GM18870 (cell line): ENCODE results near the gene CXCL11.
"Not testable (repeated sequence)": the region's sequence is repeated elsewhere in the genome, so short reads cannot be mapped to it uniquely, and the experiment has no call there.

Experiments used
- ATAC-seq: cut with Tn5 transposase; IDR thresholded peaks from one replicate; pipeline ENCODE4 v1.9.1; 2021; ENCODE audit warnings: moderate library complexity; ENCODE audit not compliant: unreplicated experiment

CXCL11 gene

DNA sequence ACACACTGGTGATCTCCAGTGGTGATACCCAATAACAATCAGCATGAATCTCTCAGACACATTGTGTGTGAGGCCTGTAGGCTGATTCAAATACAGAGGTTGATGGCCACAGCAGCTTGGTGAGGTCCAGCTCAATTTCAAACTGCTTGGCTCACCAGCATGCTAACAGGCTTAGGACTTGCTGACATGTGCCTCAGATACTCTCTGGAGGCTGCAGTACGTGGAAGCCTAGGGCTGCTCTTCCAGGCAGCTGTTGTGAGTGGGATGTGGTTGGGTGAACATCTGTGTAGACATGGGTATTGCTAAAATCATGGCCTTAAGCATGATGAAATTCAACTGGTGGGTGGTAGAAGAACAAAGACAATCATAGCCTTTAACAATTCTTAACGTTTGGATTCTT lies 32.8 kb downstream of the CXCL11 start:
- ATAC-seq = no peak

DNA sequence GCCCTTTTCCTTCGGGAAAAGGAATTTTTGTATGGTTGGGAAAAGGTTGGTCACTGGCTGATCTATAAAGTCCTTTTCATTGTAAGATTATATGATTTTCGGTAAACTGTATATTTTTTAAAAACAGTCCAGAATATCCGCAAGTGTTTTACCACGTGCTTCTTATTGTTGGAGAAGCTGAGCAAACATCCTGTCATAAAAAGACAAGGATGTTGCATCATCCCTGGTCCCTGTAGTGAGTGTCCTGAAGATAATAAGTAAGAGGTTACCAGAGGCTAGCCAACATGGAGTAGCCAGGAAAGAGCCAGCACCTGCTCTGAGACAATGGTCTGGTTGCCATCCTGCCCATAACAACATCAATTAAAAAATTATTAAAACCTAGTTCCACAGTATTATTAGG lies 33.7 kb downstream of the CXCL11 start:
- no peak for ATAC-seq

DNA sequence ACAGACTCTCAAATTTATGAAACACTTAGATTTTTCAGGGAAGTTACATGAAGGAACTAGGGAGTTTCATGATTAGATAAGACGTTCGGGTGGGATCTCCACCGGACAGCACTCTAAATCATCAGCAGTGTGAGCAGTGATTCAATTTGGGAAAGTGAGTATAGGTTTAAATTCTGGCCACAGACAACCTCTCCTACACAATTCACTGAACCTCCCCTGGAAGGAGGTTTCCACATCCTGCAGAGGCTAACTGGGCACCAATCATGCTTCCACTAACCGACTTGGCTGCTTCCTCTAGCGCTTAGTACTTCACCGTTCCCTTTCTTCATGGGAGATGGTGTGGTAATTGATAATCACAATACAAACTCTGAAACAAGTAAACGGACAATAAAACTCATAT lies 34.2 kb downstream of the CXCL11 start:
- no peak for ATAC-seq

DNA sequence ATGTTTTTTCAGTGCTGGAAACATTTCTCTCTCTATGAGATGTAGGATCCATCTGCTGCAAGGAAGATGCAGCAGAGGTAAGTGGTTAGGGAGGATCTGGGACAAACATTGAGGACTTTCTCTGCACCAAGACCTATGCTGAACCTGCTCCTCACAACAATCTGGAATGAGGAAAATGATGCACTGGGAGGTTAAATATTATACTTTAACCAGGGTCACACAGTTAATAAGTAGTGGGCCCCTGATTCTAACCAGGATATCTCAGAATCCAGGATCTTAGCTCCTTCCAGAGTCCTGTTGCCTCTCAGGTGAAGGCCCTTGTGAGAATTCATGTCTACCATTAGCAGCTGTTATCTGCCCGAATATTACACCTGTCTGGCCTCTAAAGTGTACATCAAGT lies 35.6 kb downstream of the CXCL11 start:
- no peak for ATAC-seq

GRCh38 chr4:75998525-75999147 lies 37.2 kb downstream of the CXCL11 start:
- not testable (repeated sequence) for ATAC-seq

GRCh38 chr4:75997946-75998345 lies 37.9 kb downstream of the CXCL11 start:
- no peak for ATAC-seq

DNA sequence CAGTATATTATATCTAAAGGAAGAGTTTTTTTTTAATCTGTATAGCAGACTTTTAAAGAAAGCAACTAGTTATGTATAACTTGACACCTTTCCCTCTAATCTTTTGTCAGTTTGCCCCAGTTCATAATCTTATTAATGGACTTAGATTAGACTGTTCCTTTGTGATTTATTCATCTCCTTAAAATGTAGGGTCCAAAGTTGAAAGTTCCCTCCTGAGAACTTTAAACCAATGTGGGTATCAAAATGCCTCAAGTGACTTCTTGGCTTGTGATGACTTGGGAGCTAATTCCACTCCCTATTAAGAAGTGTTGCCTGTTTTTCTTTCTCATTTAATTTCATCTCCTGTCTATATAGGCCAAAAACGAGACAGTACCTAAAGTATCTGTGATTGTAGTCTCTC lies 38.8 kb downstream of the CXCL11 start:
- ATAC-seq = no peak

- no peak for ATAC-seq
These were observed 40.1 kb downstream of the CXCL11 start for GRCh38 chr4:75995727-75996126.

DNA sequence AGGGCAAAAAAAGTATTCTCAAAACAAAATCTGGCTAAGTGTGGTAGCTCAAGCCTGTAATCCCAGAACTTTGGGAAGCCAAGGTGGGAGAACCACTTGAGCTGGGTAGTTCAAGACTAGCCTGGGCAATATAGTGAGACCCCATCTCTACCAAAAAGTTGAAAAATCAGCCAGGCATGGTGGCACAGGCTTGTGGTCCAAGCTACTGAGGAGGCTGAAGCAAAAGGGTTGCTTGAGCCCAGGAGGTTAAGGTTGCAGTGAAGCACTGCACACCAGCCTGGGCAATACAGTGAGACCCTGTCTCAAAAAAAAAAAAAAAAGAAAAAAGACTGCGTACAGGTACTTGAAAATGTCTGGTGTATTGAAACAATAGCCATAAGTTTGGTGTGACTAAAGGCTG lies 43.4 kb downstream of the CXCL11 start:
- ATAC-seq = no peak

DNA sequence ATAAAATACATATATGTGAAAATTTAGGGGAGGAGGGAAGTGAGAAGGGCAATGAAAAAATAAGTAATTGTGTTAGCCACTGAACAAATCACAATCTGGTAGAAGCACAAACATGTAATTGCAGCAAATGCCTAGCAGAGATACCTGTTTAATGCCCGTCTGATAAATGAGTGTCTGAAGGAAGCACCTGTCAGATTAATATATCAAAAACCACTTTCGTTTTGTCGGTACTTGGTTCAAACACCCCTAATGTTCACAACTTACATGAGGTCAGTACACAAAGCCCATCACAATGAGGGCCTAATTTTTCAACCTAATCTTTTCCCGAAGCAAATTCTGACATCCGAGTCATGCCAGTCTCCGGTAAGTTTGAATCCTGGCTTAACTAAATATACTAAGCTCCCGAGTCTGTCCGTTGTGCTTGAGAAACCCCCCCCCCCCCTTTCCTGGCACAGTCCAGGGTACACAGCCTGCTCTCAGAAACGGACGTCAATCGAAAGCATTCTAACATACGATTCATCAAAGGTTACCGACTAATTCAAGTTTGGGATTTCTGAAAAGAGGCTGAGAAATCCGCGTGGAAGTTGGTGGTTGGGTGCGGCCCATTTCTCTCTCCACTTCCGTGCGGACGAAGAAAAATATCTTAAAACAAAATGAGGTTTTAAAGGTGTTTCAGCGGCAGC lies 45.9 kb downstream of the CXCL11 start:
- ATAC-seq = no peak

- no peak for ATAC-seq
These were observed 50.8 kb downstream of the CXCL11 start for GRCh38 chr4:75985116-75985515.
